Fibroblast of lung (primary cell): ENCODE results near the gene CCDC141. TPM values are rescaled to one million over a fixed set of nuclear protein-coding genes. Genes with fewer than 3 reads are reported as not detected.
"Not testable (repeated sequence)": the region's sequence is repeated elsewhere in the genome, so short reads cannot be mapped to it uniquely, and the experiment has no call there.

Experiments used
- DNase-seq, 2 donors: peaks; one replicate each; pipeline versions ENCODE4 v3.0.0 to v3.0.0-alpha.2; 2010; ENCODE audit warnings: low read depth in 2 of 2
- H2AFZ ChIP-seq: 2 replicates; pipeline ENCODE4 v1.5.1; 2012; ENCODE audit warnings: low read length, control low read depth, inconsistent platforms
- H3K27ac ChIP-seq: 2 replicates; pipeline ENCODE4 v1.5.1; 2011; ENCODE audit warnings: low read length, control low read depth; ENCODE audit not compliant: insufficient read depth
- H3K27me3 ChIP-seq: 2 replicates; pipeline ENCODE4 v1.5.1; 2011; ENCODE audit warnings: mild to moderate bottlenecking, low read length; ENCODE audit not compliant: control insufficient read depth, insufficient read depth
- H3K36me3 ChIP-seq: 2 replicates; pipeline ENCODE4 v1.5.1; 2011; ENCODE audit warnings: low read length; ENCODE audit not compliant: control insufficient read depth, insufficient read depth
- H3K4me1 ChIP-seq: 2 replicates; pipeline ENCODE4 v1.5.1; 2011; ENCODE audit warnings: low read length; ENCODE audit not compliant: control insufficient read depth, insufficient read depth; ENCODE audit errors: extremely low read depth
- H3K4me2 ChIP-seq: 2 replicates; pipeline ENCODE4 v1.5.1; 2011; ENCODE audit warnings: low read length, control low read depth; ENCODE audit not compliant: insufficient read depth; ENCODE audit errors: extremely low read depth
- H3K4me3 ChIP-seq, 4 experiments: fragments of 200-600 bp in 1 of 4; sonication (generic) in 1 of 4; replicated peaks in 1 of 4; 2 replicates each; pipeline ENCODE4 v1.5.1; 2011 to 2016; ENCODE audit warnings: low read length in 4 of 4, low read depth in 3 of 4, mild to moderate bottlenecking in 3 of 4, control low read depth in 2 of 4, inconsistent platforms in 1 of 4, mixed read lengths in 1 of 4; ENCODE audit not compliant: insufficient read depth in 1 of 4; ENCODE audit errors: control extremely low read depth in 1 of 4
- H3K79me2 ChIP-seq: 2 replicates; pipeline ENCODE4 v1.5.1; 2012; ENCODE audit warnings: mild to moderate bottlenecking, low read length, inconsistent platforms; ENCODE audit not compliant: control insufficient read depth, insufficient read depth
- H3K9ac ChIP-seq: 2 replicates; pipeline ENCODE4 v1.5.1; 2011; ENCODE audit warnings: mild to moderate bottlenecking, low read length, control low read depth; ENCODE audit not compliant: insufficient read depth
- H3K9me3 ChIP-seq: 2 replicates; pipeline ENCODE4 v1.5.1; 2012; ENCODE audit warnings: low read depth, low read length; ENCODE audit not compliant: control insufficient read depth, insufficient read depth
- H4K20me1 ChIP-seq: 2 replicates; pipeline ENCODE4 v1.5.1; 2011; ENCODE audit warnings: low read length; ENCODE audit not compliant: control insufficient read depth, insufficient read depth; ENCODE audit errors: extremely low read depth
- CTCF ChIP-seq, 2 donors: IDR thresholded peaks in 1 of 2; conservative IDR thresholded peaks in 1 of 2; 1 replicate in 1 of 2; 2 replicates in 1 of 2; pipeline ENCODE4 v1.5.1; 2011 to 2012; ENCODE audit warnings: low read length in 2 of 2, control low read depth in 1 of 2, inconsistent platforms in 1 of 2, low read depth in 1 of 2, mild to moderate bottlenecking in 1 of 2
- EZH2 ChIP-seq: IDR thresholded peaks from 2 replicates; pipeline ENCODE4 v1.5.1; 2012; ENCODE audit warnings: low read length, control low read depth, mild to moderate bottlenecking; ENCODE audit errors: missing control alignments
- polyA plus RNA-seq, 2 donors: library from polyadenylated mRNA; depleted of rRNA in 1 of 2; stranded (reverse) in 1 of 2; unstranded in 1 of 2; fragments of >200 nt; gene quantifications; 2 replicates each; pipeline ENCODE4 v1.2.1, GENCODE V29; 2011 to 2012; ENCODE audit warnings: missing spikeins in 1 of 2
- total RNA-seq: library from RNA; depleted of rRNA; stranded (reverse); fragments of >200 nt; gene quantifications from 2 replicates; pipeline ENCODE4 v1.2.1, GENCODE V29; 2014

Gene CCDC141
- total and polyA plus RNA-seq, 2 donors (not counting 1 experiment from before 2014, with no cell fraction given), result 0.03 to 0.17 TPM

GRCh38 chr2:179097131-179097530 is 47.2 kb upstream of the CCDC141 start:
- Histone ChIP-seq H3K79me2 (no peaks in the 10 kb centered on the region), H3K9me3 (no peaks in the 10 kb centered on the region), H3K27ac (no peak overlapping the region), H3K27me3 (no peaks in the 10 kb centered on the region), H3K4me2 (no peak overlapping the region), H2AFZ (no peak overlapping the region), H3K9ac (no peak overlapping the region), H3K4me3 (no peak overlapping the region), H3K36me3 (no peaks in the 10 kb centered on the region), H3K4me1 (no peaks in the 10 kb centered on the region), H4K20me1 (no peaks in the 10 kb centered on the region)
- TF ChIP-seq EZH2 (no peak), CTCF (conservative IDR thresholded peaks at IDR 0.05 in 1 of 2, IDR thresholded peaks at IDR 0.05 in 1 of 2; ENCODE audit: low read depth in 1 of 2, low read length in 2 of 2) (no peak)
- DNase-seq, result no peak

GRCh38 chr2:179096090-179096489 is 46.2 kb upstream of the CCDC141 start:
- Histone ChIP-seq H3K9me3 (no peaks in the 10 kb centered on the region), H3K36me3 (no peaks in the 10 kb centered on the region), H3K4me1 (no peaks in the 10 kb centered on the region), H4K20me1 (no peaks in the 10 kb centered on the region), H3K27ac (no peak overlapping the region), H3K4me2 (no peak overlapping the region), H3K79me2 (no peaks in the 10 kb centered on the region), H3K9ac (no peak overlapping the region), H3K4me3 (no peak overlapping the region), H3K27me3 (no peaks in the 10 kb centered on the region), H2AFZ (no peak overlapping the region)
- TF ChIP-seq CTCF (conservative IDR thresholded peaks at IDR 0.05 in 1 of 2, IDR thresholded peaks at IDR 0.05 in 1 of 2; ENCODE audit: low read depth in 1 of 2, low read length in 2 of 2) (no peak), EZH2 (no peak)
- DNase-seq, result no peak

GRCh38 chr2:179092912-179093311 is 43.0 kb upstream of the CCDC141 start:
- not testable (repeated sequence) for H3K4me1 ChIP-seq, H3K9me3 ChIP-seq, H3K27me3 ChIP-seq, H3K4me3 ChIP-seq, H3K27ac ChIP-seq, H3K9ac ChIP-seq, H3K79me2 ChIP-seq, H3K36me3 ChIP-seq, H4K20me1 ChIP-seq, DNase-seq, H2AFZ ChIP-seq, H3K4me2 ChIP-seq
